Measurements from ENCODE around the gene SLTM. TPM values are rescaled to one million over a fixed set of nuclear protein-coding genes. Genes with fewer than 3 reads are reported as not detected.

SLTM gene
- polyA plus RNA-seq, 1 donor from 2014 or later, result 124 TPM

- Histone ChIP-seq H3K4me3 (ENCODE audit: low read length) (no peak overlapping the region), H2AFZ (ENCODE audit: low read depth, low read length) (no peak overlapping the region), H3K9ac (ENCODE audit: low read length) (no peak overlapping the region), H3K27me3 (ENCODE audit: insufficient read depth, low read depth, low read length) (no peaks in the 10 kb centered on the region), H3F3A (ENCODE audit: insufficient read depth, low read length, poor library complexity, severe bottlenecking) (no peaks in the 10 kb centered on the region), H3K36me3 (ENCODE audit: insufficient read depth, low read length) (no peaks in the 10 kb centered on the region), H3K9me2 (ENCODE audit: insufficient read depth, low read length) (no peaks in the 10 kb centered on the region), H4K20me1 (ENCODE audit: insufficient read depth) (no peaks in the 10 kb centered on the region), H3K4me2 (ENCODE audit: low read length) (no peak overlapping the region), H3K27ac (ENCODE audit: low read length) (no peak overlapping the region), H3K79me2 (replicated peaks; ENCODE audit: insufficient read depth, low read length) (no peaks in the 10 kb centered on the region), H3K9me3 (ENCODE audit: low read length) (no peaks in the 10 kb centered on the region)
- TF ChIP-seq, protein P1, sequence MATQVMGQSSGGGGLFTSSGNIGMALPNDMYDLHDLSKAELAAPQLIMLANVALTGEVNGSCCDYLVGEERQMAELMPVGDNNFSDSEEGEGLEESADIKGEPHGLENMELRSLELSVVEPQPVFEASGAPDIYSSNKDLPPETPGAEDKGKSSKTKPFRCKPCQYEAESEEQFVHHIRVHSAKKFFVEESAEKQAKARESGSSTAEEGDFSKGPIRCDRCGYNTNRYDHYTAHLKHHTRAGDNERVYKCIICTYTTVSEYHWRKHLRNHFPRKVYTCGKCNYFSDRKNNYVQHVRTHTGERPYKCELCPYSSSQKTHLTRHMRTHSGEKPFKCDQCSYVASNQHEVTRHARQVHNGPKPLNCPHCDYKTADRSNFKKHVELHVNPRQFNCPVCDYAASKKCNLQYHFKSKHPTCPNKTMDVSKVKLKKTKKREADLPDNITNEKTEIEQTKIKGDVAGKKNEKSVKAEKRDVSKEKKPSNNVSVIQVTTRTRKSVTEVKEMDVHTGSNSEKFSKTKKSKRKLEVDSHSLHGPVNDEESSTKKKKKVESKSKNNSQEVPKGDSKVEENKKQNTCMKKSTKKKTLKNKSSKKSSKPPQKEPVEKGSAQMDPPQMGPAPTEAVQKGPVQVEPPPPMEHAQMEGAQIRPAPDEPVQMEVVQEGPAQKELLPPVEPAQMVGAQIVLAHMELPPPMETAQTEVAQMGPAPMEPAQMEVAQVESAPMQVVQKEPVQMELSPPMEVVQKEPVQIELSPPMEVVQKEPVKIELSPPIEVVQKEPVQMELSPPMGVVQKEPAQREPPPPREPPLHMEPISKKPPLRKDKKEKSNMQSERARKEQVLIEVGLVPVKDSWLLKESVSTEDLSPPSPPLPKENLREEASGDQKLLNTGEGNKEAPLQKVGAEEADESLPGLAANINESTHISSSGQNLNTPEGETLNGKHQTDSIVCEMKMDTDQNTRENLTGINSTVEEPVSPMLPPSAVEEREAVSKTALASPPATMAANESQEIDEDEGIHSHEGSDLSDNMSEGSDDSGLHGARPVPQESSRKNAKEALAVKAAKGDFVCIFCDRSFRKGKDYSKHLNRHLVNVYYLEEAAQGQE (IDR thresholded peaks at IDR 0.05; ENCODE audit: borderline replicate concordance), result no peak
- TF ChIP-seq EP300 (conservative IDR thresholded peaks at IDR 0.05; ENCODE audit: poor library complexity, severe bottlenecking) (no peak), EZH2 (IDR thresholded peaks at IDR 0.05; ENCODE audit: borderline replicate concordance, insufficient read depth, low read length, poor library complexity, severe bottlenecking) (no peak), POLR2AphosphoS5 (IDR thresholded peaks at IDR 0.05) (no peak), CTCF (IDR thresholded peaks at IDR 0.05; ENCODE audit: poor library complexity, severe bottlenecking) (no peak), TAF1 (IDR thresholded peaks at IDR 0.05; ENCODE audit: low read depth) (no peak), SMC3 (conservative IDR thresholded peaks at IDR 0.05; ENCODE audit: poor library complexity) (no peak), RAD21 (conservative IDR thresholded peaks at IDR 0.05) (no peak), MXI1 (conservative IDR thresholded peaks at IDR 0.05; ENCODE audit: poor library complexity, severe bottlenecking) (no peak)
Observed at GRCh38 chr15:58870451-58870850, 63.0 kb downstream of the SLTM start.

DNA sequence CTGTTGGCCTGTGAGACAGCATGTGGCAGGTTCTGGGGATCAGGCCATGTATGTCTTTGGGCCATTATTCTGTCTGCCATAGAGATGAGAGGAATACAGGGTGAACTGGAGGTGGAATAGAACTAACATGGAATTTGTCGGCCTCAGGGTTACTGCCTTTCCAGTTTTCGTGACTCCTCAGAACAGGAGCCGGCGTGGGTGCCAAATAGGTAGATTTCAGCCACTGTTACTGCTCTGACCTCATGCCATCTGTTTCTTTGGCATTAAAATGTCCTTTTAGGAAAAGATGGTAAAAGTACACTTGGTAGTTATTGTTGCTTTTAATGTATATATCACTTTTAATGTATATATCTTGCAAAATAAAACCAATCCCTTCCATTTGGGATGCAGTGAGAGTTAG is 65.6 kb downstream of the SLTM start:
- no peaks in the 10 kb centered on the region for H3K79me2 ChIP-seq (replicated peaks; ENCODE audit: insufficient read depth, low read length)
- no peaks in the 10 kb centered on the region for H3K36me3 ChIP-seq (ENCODE audit: insufficient read depth, low read length)
- no peaks in the 10 kb centered on the region for H3K9me2 ChIP-seq (ENCODE audit: insufficient read depth, low read length)
- no peak overlapping the region for H3K27ac ChIP-seq (ENCODE audit: low read length)
- H3K9me3 ChIP-seq (ENCODE audit: low read length), result no peaks in the 10 kb centered on the region
- no peak overlapping the region for H3K4me2 ChIP-seq (ENCODE audit: low read length)
- TF ChIP-seq POLR2AphosphoS5 (IDR thresholded peaks at IDR 0.05) (no peak), SMC3 (conservative IDR thresholded peaks at IDR 0.05; ENCODE audit: poor library complexity) (no peak), TAF1 (IDR thresholded peaks at IDR 0.05; ENCODE audit: low read depth) (no peak), MXI1 (conservative IDR thresholded peaks at IDR 0.05; ENCODE audit: poor library complexity, severe bottlenecking) (no peak), CTCF (IDR thresholded peaks at IDR 0.05; ENCODE audit: poor library complexity, severe bottlenecking) (no peak), EZH2 (IDR thresholded peaks at IDR 0.05; ENCODE audit: borderline replicate concordance, insufficient read depth, low read length, poor library complexity, severe bottlenecking) (no peak), EP300 (conservative IDR thresholded peaks at IDR 0.05; ENCODE audit: poor library complexity, severe bottlenecking) (no peak), RAD21 (conservative IDR thresholded peaks at IDR 0.05) (no peak)
- TF ChIP-seq, protein P1 (IDR thresholded peaks at IDR 0.05; ENCODE audit: borderline replicate concordance), result no peak
- no peak overlapping the region for H2AFZ ChIP-seq (ENCODE audit: low read depth, low read length)
- no peaks in the 10 kb centered on the region for H3F3A ChIP-seq (ENCODE audit: insufficient read depth, low read length, poor library complexity, severe bottlenecking)
- no peak overlapping the region for H3K4me3 ChIP-seq (ENCODE audit: low read length)
- H3K9ac ChIP-seq (ENCODE audit: low read length), result no peak overlapping the region
- H4K20me1 ChIP-seq (ENCODE audit: insufficient read depth), result no peaks in the 10 kb centered on the region
- H3K27me3 ChIP-seq (ENCODE audit: insufficient read depth, low read depth, low read length), result no peaks in the 10 kb centered on the region
